HG02870 (cell line): ENCODE measurements around the gene MON2.
A peak's percentile ranks its signal among the peaks of the same experiment; 100 is the strongest.
"Not testable (repeated sequence)": the region's sequence is repeated elsewhere in the genome, so short reads cannot be mapped to it uniquely, and the experiment has no call there.

Experiments
- ATAC-seq: cut with Tn5 transposase; IDR thresholded peaks from one replicate; pipeline ENCODE4 v1.9.1; 2021; ENCODE audit warnings: mild to moderate bottlenecking, moderate library complexity; ENCODE audit not compliant: unreplicated experiment

Gene MON2

DNA sequence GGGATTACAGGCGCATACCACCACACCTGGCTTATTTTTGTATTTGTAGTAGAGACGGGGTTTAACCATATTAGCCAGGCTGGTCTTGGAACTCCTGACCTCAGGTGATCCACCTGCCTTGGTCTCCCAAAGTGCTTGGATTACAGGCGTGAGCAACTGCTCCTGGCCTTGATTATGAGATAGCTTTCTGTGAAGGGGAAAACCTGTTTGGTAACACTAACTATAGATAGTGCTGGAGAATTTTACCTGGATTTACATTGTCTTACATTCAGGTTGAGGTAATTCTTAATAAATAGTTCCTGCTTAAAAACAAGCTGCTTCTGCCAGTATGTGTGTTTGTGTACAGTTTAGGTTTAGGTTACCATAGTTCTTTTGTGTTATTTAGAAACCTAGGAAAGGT, 77.1 kb downstream of the MON2 start:
- ATAC-seq: no peak

DNA sequence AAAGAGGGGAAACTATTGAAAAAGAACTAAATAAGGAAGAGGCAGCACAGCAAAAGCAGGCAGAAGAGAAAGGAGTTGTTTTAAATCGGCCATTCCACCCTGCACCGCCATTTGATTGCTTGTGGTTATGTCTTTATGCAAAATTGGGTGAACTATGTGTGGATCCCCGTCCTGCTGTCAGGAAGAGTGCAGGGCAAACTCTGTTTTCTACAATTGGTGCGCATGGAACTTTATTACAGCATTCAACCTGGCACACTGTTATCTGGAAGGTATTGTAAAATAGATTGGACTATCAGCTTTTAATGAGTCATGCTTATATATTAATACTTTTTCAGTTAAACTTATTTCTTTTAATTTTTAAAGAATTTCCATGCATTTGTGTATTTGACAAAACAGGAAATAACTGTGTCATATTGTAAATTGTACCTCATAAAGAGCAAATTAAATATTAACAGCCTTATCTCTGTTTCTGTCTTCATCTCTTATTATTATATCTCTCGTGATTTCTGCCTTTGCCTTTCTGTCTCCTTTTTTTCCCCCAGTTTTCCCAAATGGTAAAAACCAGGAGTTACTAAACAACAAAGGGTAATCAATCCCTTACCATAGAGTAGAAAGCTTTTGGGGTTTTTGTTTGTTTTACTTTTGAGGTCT, 86.4 kb downstream of the MON2 start:
- no peak for ATAC-seq

DNA sequence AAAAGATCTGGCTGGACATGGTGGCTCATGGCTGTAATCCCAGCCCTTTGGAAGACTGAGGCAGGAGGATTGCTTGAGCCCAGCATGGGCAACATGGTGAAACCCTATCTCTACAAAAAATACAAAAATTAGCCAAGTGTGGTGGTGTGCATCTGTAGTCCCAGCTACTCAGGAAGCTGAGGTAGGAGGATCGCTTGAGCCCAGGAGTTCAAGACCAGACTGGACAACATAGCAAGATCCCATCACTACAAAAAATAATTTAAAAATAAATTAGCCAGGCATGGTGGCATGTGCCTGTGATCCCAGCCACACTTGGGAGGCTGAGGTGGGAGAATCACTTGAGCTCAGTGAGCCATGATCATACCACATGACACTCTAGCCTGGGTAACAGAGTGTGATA, 92.7 kb downstream of the MON2 start:
- not testable (repeated sequence) for ATAC-seq

DNA sequence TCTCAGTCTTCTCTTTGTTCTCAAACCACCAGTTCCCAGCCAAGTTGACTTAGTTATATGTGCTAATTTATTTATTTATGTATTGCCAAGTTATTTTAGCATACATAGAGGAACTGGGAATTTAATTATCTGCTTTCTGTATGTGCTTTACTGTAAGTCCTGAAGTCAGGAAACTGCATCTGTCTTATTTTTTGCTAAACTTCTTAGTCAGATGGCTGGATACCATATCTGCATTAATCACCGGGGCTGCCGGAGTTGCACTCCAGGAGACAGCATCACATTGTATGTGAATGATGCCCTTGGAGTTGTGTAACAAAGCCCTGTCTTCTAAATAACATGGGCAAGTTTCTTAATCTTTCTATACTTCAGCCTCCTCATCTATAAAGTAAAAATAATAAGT, 96.2 kb downstream of the MON2 start:
- no peak for ATAC-seq

DNA sequence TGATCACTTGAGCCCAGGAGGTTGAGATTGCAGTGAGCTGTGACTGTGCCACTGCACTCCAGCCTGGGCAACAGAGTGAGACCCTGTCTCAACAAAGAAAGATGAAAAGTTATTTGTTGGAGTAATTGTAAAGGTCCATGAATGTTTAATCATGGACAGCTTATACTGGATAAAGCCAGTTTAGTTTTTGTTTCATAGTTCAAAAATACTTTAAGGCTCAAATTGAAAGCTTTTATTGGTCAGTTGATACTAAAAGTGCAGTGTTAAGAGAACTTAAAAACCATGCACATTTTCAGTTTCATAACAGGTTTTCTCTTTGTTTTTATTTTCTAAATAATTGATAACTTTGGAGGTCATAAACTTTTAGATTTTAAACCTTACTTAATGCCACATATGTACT, 108.4 kb downstream of the MON2 start:
- no peak for ATAC-seq

DNA sequence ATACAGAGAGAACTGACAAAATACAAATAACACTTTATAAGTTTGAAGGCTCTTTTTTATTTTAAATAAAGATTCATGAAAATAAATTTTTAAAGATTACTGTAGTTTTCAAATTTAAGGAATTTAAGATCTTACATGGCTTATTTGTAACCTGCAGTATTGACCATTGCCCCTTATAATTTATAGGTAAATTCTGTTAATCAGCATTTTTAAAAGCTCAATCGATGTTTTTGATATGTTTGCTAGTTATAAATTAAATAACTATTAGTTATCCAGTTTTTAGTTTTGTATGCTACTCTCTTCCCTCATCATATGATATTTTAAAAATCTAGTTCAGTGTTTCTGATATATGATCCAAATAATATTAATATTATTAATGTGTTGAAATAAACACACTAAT, 109.9 kb downstream of the MON2 start:
- no peak for ATAC-seq

DNA sequence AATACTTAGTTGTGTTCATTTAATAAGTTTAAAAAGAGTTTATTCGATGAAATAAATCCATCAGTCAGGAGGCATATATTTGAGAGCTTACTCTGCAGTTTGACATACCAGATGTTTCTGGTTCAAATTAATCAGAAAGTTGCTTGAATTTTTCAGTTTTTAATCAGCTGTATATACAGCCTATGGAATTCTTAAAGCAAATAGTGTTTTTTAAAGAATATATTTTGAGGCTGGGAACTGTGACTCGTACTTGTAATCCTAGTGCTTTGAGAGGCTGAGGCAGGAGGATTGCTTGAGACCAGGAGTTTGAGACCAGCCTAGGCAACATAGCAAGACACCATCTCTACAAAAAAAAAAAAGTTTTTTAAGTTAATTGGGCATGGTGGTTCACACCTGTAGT, 112.1 kb downstream of the MON2 start:
- ATAC-seq: no peak

DNA sequence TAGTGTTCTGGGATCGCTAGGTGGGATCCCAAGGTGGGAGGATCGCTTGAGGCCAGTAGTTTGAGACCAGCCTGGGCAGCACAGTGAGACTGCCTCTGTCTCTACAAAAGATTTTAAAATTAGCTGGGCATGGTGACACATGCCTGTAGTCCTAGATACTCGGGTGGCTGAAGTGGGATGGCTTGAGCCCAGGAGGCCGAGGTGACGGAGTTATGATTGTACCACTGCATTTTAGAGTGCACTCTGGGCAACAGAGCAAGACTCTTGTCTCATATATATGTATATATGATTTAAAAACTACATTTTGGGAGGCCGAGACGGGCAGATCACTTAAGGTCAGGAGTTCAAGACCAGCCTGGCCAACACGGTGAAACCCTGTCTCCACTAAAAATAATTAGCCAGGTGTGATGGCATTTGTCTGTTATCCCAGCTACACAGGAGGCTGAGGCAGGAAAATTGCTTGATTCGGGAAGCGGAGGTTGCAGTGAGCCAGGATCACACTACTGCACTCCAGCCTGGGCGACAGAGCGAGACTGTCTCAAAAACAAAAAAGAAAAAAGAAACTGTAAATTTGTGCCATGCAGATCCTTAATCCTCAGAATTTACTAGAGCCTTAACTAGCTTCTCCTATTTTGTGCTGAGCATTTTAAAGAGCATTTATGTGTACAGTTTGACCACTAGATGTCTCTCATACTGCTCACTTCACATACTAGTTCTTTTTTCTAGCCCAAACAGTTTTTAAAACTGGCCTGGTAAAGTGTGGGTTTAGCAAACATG, 114.8 kb downstream of the MON2 start:
- ATAC-seq: peak; percentile 63

DNA sequence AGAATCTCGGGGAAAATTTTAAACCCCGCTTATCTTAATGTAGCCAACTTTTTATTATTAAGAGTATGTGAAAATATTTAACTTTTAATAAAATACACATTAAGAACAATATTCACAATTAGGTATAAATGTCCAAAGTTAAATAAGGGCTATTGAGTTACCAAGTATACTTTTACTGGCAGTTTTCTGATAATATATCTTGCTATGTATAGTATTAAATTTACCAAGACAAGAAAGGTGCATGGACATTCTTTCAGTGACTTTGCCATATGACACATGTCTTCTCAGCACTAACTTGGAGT, 115.4 kb downstream of the MON2 start:
- ATAC-seq: no peak

DNA sequence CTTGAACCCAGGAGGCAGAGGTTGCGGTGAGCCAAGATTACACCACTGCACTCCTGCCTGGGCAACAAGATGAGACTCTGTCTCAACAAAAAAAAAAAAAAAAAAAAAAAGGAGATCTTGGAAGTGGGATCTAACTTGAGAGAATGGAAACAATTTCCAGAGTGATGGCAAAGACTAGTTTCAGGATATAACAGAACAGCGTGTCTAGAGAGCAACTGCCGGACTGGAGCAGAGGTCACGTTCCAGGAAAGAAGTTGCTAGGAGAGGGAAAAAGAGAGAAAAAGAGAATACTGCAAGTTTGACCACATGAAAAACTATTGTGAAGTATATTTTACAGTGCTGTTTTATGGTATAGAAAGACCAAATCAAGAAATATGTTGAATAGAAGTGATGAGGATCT, 118.0 kb downstream of the MON2 start:
- no peak for ATAC-seq

DNA sequence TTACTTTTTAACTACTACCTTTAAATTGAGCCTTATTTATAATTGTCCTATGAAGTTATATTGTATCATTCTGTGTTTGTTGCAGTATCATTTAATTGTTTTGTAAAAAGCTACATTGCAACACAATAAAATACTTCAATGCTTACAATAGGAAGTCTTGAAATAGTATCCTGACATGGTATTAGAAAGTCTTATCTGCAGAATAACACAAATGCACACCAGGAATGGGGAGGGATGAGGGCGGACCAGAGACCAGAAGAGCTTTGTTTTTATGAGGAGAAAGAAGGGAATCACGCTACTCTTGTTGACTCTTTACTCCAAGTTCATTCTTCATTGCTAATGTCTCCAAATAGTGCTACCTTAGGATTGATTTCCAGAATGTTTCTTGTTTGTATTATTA, 120.2 kb downstream of the MON2 start:
- ATAC-seq: no peak

DNA sequence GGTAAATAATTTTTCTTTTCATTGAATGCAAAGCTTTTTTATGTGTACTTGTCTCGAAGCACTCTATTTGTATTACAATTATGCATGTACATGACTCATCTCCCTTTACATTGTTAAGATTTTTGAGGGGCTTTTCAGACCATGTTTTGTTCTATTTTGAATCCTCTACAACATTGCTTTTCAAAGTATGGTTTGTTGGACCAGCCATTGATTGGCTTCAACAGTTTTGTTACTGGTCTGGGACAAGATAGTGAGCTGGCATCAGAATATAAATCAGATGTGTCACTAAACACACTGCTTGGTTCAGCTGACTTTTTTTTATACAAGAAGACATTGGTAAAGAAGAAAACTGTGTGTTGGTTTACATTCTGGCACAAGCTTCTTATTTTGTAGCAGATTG, 122.3 kb downstream of the MON2 start:
- ATAC-seq: no peak

DNA sequence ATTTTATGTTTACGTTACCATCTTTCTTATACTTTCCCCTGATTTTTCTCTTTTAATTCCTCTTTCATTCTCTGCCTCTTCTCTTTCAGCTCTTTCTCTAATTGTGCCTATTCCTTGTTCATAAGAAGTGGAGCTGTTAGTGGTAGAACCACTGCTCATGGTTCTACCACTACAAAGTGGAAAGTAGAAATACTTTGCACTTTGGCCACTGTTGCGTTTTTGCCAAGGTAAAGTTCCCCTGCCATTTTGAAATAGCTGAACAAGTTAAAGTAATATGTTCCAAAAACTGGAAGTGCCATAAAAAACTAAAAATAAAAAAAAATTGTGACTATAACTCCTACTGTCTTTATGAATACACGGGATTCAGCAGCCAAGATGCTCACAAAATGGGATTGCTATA, 130.6 kb downstream of the MON2 start:
- ATAC-seq: no peak

DNA sequence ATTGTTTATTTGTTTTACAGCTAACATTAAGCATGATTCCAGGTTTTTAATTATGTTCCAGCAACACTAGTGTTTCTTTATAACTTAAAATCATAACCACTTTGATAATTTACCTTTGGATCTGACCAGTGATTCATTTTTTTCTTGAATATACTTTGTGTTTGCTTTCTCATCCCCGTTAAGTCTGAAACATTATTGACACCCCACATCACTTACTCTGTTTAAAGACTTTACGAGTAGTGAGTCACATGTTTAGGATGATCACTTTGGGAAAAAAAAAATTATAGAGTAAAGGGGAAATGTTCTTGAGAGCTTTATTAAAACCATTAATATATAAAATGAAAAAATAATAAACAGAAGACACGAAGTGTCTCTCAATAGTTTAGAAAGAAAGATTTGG, 132.2 kb downstream of the MON2 start:
- ATAC-seq: no peak

DNA sequence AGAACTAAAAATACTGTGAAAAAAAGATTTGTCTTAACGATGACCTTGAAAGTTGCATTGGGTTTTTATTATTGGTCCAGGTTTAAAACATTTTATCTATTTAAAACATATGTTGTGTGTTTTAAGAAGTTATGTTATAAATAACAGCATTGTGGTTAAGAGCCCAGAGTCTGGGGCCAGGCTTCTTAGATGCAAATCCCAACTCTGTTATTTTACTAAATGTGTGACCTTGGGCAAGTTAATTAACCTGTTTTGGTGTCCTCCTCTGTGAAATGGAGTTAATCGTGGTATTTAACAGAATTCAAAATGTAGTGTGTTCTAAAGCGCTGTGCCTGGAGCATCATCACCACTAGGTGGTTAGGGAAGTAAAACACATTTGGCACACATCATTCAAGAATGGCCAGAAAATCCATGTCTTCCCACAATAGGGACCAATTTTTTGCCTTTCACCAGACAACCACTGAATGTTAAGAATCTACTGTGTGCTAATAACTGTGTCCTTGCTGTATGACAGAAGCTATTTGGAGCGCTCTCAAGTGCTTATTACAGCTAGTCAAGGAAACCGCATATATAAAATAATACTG, 133.3 kb downstream of the MON2 start:
- ATAC-seq: no peak

DNA sequence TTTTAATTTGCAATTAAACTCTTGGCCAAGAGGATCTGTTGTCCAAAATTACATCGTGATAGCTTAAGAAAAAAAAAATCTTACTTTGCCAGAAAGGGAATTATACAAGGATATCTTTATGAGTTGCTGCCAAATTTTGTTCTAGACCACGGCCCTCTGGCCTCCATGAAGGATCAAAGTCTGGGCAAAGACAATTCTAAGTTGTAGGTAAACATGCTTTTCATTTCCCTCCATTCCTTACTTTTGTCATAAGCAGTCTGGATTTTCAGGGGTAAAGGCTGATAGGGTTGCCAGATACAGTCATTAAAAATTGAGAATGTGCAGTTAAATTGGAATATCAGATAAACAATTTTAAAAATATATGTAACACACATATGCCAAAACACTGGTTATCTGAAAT, 135.1 kb downstream of the MON2 start:
- no peak for ATAC-seq

DNA sequence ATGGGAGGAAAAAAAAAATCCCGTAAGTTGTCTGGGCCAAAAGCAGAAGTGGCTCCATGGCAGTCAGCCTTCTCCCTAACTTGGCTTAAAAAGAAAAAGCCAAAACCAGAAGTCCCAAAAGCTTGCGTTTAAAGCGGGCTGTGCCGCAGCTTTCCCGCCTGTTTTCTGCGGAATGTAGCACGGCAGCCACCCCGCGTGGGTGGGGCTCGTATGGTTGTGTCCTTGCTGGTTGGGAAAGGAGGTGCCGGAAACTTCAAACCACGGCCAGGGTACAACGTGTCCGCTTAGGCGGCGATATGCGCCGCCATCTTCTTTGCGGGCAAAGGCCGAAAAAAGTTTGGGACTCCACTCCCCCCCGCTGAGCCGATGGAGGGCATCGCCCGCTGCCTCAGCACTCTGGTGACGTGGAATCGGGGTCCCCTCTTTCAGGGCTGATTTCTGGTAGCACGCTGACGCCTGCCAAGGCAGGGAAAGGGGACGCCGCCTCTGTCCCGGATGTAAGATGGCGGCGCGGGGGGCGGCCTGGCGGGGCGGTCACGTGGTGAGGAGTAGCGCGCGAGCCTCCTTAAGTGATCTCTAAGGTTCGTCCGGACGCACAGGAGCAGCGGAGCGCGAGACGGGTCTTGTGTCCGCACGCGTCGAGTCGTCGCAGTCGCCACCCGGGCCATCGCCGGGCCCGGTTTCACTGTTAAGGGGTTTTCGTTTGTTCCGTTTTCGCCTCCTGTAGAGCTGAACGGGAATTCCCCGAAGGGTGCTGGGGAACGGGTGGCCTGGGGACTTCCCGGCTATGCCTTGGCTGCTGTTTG, 135.8 kb downstream of the MON2 start:
- peak; percentile 64 for ATAC-seq

DNA sequence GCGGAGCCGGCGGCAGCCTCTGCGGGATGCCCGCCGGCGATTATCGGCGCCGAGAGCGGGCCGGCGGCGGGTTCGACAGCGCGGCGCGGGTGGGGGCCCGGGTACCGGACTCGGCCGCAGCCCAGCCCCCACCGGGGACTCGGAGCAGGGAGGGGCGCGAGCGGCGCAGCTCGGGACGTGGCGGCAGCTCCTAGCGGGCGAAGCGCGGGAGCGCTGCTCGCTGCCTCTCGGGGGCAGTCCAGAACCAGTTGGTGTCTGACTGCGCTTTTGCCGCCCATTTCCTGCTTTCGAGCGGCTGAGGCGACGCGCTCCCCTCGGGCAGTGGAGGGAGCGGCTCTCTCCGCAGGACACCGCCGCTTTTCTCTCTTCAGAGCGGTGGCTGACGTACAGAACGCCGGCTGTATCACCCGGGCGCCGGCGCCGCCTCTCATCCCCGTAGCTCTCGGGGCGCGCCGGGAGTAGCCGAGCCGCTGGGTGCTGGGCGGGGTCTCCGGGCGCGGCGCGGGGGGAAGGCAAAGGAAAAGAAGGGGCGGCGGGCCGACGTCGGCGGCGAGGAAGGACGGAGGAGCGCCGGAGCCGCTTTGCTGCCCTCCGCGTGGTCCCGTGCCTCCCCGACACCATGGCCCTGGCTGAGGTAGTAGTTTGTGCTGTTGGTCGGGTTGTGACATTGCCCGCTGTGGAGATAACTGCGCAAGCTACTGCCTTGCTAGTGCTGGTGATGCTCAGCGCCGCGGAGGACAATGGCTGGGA, 136.6 kb downstream of the MON2 start:
- ATAC-seq: peak; percentile 55

DNA sequence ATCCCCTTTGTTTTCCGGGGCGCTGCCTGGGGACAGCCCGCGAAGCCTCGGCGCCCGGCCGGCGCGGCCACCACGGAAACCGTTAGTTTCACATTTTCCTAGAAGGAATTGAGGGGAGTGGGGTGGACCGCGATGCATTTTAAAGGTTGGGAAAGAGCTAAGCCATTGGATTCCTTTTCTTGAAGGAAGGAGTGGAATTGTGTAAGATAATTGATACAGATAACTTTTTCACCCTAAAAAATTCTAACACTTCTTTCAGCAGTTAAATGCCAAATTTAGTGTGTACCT, 137.1 kb downstream of the MON2 start:
- ATAC-seq: no peak

DNA sequence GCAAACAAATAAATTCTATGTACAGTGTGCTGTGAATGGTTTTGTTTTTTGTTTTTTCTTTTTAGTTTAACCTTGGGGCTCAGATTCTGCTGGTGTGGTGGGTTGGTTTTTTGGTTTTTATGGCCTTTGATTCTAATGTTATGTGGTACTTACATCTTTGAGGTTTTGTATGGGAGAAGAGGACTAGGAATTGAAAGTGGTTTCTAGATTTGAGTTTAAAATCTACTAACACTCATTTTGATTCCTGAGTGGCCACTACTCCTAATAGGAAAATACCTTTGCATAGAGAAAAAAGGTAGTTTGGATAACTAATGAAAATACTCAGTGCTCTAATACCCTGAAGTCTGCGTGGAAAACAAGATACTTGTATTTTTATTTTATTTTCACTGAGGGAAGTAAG, 137.7 kb downstream of the MON2 start:
- no peak for ATAC-seq

DNA sequence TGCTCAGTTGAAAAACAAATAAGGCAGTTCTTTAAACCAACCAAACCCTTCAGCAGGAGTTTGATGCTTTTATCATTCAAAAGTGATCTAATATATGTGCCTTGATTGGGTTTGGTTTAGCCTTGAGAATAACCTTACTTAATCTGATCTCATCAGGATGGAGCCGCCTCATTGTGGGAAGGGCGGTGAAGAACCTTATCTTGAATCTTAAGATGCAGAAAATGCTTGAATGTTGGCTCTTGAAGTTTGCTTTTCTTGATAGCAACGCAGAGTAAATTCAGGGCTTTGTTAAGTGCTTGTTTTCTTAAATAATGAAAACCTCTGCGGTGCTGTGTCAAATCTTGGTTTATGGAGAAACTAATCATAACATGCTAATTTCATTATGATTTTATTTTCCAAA, 138.2 kb downstream of the MON2 start:
- no peak for ATAC-seq
